Gastrocnemius medialis (tissue), 4 donors: ENCODE data around the gene MALL.

Experiments used
- POLR2A ChIP-seq, 2 donors: fragments of 450-650 bp; IDR thresholded peaks; one replicate each; pipeline ENCODE4 v1.6.1; 2017; ENCODE audit warnings: antibody characterized with exemption in 2 of 2, mild to moderate bottlenecking in 2 of 2, moderate library complexity in 2 of 2
- TF ChIP-seq, protein P1 (sequence below), 5 experiments: fragments of 450-650 bp in 3 of 5; fragments of 200-600 bp in 2 of 5; sonication (generic) in 2 of 5; IDR thresholded peaks in 4 of 5; conservative IDR thresholded peaks in 1 of 5; 1 replicate in 4 of 5; 2 replicates in 1 of 5; pipeline ENCODE4 v1.5.1; 2016 to 2019; ENCODE audit warnings: antibody characterized with exemption in 5 of 5, mild to moderate bottlenecking in 3 of 5, moderate library complexity in 3 of 5

DNA sequence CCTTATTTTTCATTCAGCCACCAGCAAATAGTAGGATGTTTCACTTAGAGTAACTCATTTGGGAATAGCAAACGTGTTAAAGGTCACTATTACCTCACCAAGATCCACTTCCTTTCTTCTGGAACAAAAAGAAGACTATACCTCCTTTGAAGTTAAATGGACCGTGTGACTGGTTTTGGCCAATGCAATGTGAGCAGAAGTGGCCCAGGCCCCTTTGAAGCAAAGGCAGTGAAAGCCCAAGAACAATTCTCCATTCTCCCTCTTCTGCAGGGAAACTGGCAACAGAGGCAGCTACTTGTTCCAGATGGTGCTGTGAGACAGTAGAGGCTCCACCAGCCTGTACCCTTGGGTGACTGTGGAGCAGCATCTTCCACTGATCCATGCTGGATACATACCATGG, 11.3 kb upstream of the MALL start:
- TF ChIP-seq, protein P1, sequence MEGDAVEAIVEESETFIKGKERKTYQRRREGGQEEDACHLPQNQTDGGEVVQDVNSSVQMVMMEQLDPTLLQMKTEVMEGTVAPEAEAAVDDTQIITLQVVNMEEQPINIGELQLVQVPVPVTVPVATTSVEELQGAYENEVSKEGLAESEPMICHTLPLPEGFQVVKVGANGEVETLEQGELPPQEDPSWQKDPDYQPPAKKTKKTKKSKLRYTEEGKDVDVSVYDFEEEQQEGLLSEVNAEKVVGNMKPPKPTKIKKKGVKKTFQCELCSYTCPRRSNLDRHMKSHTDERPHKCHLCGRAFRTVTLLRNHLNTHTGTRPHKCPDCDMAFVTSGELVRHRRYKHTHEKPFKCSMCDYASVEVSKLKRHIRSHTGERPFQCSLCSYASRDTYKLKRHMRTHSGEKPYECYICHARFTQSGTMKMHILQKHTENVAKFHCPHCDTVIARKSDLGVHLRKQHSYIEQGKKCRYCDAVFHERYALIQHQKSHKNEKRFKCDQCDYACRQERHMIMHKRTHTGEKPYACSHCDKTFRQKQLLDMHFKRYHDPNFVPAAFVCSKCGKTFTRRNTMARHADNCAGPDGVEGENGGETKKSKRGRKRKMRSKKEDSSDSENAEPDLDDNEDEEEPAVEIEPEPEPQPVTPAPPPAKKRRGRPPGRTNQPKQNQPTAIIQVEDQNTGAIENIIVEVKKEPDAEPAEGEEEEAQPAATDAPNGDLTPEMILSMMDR (IDR thresholded peaks at IDR 0.05 in 4 of 5, conservative IDR thresholded peaks at IDR 0.05 in 1 of 5), result no peak
- no peak for TF ChIP-seq POLR2A (IDR thresholded peaks at IDR 0.05)
